Stimulated activated CD8-positive, alpha-beta memory T cell treated with anti-CD3 and anti-CD28 coated beads, Interleukin-4, amount 100 ng/mL, for 1 hour (primary cell): Measurements from ENCODE around the gene HOXA10.

Source experiments
- DNase-seq, 2 donors: peaks; one replicate each; pipeline ENCODE4 v3.0.0-alpha.2; 2020; ENCODE audit warnings: low read depth in 2 of 2, low spot score in 1 of 2

Gene HOXA10

DNA sequence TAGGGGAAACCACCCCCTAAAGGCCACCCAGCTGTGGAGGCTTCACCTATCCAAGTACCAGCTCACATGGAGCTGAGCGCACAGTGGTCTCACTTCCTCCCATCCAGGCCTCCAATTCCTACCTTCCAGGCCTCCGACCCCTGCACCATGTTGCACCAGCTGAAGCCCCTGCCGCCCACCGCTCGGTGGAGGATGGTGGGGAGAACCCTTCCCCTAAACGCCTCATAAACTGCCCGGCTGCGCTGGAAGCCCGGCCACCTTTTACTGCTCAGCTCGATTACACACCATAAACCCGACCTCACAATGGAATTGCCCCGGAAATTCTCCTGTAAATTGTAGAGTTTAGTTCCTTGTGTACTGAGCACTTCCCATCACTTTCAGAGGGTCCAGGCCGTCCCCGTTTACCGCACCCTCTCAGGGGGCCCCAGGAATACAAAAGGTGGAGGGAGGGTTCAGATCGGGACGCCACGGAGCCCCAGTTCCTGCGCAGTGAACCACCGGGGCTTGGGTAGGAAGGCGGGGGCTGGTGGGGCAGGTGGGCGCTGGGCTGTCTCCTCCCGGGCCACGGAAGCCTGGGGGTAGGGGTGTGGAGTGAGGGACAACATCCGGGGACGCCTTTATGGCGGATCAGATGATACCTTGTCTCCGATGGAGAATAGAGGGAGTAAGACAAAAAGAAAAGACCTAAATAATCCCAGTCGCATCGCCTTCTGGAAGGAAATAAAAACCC is 16.3 kb downstream of the HOXA10 start:
- DNase-seq = no peak

DNA sequence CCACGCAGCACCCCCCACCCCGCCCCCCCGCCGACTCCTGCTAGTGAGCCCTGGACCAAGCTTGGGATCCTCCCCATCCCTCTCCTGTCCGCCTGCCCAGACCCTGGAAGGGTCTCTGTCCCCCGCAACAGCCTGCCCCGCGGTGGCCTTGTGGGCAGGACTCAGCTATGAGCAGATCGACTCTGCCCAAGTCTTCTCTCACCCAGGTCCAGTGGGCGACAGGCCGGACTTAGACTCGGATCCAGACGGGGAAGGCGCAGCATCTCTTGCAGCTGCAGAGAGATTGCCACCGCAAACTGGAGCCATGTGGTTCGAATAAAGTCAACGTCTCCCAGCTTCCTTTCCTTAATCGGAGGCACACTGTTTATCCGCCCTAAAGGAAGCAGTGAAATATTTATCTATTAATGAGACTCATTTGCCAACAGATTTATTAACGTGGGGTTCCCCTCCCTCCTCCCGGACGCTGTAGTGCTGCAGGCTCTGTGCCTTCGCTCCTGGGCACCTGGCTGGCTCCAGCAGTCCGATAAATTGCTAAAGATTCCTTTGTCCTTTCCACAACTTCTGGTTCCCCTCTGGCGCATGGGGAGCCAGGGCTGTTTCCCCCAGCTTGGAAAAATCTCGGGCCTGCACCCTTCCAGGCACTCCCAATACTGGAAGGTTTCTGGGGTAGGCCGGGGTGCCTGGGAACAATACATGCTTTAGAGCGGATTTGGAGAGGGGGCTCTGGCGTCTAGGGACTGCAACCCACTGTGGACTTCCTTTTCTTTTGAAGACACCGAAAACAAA is 17.0 kb downstream of the HOXA10 start:
- DNase-seq = no peak

DNA sequence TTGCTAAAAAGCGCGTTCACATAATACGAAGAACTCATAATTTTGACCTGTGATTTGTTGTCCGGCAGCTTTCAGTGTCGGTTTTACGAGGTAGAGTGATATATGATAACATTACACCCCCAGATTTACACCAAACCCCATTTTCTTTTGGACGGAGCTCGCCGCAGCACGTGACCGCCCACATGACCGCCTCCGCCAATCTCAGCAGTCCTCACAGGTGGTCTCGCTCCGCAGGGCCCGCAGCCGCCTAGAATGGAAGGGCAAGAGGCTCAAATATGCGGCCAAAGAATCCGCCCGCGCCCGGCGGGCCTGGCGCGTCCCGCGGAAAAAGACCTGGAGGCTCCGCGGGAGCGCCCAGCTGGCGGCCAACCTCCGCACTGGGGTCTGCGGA is 17.6 kb downstream of the HOXA10 start, which contains the start of gene HOXA7:
HOXA7 (minus strand) TSS at position 168 of the 391 bp plus-strand sequence; CDS start at position 38, 130 bp downstream.
- DNase-seq = no peak

DNA sequence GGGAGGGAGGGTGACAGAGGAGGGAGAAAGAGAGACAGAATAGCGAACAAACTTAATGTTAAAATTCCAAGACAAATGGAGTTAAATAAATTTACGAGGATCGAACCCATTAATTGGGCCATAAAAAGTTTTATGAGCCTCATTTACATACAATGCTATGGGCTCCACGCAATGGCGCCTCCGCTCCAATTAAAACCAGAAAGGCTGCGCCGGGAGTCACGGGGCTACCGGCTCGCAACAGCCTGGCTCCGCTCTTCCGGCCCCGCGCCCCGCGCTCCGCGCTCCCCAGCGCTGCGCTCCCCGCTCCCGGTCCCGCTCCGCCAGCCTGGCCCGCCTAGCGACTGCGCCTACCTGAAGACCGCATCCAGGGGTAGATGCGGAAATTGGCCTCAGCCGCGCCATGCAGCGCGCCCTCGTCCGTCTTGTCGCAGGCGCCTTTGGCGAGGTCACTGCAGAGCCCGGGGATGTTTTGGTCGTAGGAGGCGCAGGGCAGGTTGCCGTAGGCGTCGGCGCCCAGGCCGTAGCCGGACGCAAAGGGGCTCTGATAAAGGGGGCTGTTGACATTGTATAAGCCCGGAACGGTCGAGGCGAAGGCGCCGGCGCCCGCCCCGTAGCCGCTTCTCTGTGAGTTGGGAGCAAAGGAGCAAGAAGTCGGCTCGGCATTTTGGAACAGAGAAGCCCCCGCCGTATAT is 18.2 kb downstream of the HOXA10 start:
- no peak for DNase-seq

DNA sequence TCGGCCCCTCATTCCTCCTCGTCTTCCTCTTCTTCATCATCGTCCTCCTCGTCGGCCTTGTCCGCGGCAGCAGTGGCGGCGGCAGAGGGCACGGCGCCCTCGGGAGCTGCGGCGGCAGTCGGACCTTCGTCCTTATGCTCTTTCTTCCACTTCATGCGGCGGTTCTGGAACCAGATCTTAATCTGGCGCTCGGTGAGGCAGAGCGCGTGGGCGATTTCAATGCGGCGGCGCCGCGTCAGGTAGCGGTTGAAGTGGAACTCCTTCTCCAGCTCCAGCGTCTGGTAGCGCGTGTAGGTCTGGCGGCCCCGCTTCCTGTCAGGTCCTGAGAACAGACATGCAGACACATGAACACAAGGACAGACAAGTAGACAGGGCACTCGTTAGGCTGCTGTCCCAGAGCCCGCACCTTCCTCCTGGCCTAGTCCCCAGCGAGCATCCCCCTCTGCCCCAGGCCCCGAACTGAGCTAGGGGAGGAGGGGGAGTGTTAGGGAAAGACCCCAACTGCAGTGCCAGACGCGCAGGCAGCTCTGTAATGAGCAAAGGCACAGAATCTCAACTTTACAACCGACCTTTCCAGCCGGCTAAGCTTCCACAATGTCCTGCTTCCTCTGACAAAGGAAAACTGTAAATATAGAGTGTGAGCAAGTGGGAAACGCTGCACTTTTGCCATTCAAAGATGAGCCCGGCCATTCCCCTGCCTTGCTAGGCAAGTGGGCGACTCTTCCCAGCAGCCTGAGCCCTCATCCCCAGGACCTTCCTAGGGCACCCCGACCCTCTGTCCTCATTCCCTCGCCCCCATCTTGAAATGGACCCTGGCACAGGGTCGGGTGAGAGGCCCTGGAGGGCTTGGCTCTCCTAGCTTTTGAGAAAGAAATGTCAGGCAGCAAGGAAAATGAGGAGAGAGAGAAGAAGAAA is 19.0 kb downstream of the HOXA10 start:
- DNase-seq = no peak

DNA sequence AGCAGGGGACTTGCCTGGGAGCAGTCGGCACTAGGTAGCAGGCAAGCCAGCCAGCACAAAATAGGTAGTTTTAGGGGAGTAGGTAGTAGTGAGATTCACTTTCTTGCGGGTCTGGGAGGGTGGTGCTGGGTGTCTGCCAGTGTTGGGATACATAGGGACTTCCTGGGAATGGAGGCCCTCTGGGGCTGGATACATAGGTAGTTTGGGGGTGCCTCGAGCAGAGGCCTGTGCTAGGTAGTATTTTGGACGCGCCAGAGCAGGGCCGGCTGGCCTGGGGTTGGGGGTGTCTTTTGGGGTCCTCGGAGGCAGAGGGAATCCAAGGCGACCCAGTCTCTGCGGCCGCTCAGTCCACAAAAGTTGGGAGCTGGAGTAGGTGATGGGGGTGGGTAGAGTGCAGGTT is 19.8 kb downstream of the HOXA10 start:
- no peak for DNase-seq

DNA sequence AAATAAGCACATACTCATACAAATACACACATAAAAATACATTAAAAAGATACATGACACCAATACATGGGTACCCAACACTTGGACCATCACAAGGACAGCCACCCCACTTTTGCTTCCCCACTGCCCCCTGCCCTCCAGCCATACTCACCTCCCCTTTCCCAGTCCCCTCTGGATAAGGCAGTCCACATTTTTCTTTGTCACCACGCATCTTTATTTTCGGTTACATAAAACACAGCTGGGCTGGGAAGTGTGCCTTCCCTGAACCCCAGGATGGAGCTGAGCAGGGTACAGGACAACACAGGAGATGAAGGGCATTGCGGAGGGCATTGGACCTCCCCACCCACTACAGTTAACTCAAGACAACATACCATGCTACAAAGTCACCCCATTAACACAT is 20.6 kb downstream of the HOXA10 start:
- no peak for DNase-seq

DNA sequence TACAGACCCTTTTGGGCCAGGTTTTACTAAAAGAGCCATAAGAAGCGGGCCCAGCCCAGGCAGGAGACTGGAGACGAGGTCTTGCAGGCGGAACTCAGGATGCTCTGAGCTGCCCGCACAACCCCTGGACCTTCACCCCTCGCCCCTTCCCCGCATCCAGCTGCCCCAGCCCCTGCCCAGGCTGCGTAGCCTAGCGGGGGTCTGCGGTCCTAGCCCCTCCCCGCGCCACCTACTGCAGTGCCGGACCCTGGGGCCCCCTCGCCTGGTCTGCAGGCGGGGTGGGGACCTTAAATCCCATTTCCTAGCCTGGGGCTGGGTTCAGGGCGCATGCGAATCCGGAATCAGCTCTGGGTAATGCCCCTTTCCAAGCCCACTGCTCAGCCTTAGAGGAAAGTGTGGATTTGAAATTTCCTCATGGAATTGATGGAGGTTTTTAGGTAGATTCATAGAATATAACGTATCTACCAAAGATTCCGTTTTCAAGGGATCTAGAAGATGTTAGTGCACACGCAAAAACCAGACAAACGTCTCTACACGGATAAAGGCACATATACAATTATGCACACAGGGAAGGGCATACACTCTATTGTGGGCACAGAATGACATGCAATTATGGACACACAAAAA is 21.2 kb downstream of the HOXA10 start:
- no peak for DNase-seq

DNA sequence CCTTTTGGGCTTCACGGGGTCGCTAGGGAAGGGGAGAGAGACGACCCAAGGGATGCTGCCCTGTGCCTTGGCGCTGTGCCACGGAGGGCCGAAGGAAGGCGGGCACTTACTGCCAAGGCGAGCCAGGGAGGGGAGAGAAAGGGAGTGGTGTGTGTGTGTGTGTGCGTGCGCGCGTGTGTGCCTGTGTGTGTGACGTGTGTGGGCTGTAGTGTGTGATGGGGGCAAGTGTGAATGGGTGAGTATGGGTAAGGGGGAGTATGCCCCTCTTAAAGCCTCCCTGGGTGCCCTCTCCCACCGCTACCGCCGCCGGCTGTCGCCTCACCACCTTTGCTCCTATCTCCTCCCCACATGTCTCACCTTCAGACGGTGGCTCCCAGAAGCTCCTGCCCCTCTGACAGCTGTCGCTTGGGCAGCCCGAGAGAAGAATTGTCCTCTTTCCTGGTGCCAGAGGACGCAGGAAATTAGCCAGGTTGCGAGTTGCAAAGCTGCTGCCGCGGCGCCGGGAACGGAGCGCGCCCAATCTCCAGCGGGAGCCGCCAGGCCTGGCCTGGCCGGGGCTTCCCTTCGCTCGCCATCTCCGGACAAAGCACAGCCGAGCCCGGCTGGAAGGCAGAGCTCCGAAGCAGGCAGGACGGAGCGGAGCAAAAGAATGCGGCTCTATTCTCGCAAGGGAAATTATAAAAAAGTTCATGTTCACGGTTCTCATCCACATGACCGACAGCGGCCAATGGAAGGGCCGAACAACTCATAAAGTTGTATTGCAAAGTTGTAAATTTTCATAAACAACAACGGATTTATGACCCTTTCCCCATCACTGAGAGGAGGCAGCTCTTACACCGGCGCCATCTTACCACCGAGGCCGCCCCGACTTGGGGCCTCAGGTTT is 21.9 kb downstream of the HOXA10 start, which contains the start of gene HOXA3:
HOXA3 (minus strand) TSS at position 653 of the 885 bp plus-strand sequence. CDS start 41,943 bp downstream, outside the sequence.
- DNase-seq = no peak

DNA sequence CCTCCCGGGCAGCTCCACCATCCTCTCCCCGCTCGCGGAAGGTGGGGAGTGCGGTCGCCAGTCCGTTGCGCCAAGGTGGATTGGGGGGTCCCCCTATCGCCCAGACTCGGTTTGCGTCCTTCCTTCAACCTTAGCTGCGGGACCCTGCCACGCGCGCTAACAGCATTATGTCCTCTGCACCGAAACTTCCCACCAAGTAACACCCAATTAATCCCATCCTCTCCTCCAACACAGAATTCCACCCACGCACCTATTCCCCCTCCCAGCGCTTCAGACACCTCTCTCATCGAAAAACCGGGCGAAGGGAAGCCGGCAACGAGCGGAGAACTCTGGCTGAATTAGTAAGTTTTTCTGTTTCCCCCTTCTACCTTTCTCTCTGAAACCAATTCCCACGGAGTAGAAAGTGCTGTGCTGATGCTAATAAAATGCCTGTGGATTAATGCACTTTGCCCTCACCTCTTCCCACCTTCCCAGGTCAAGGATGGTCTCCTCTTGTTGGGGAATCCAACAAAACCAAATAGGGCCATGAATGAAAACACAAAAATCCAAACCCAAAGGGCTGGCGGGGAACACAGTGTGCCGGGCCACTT is 22.7 kb downstream of the HOXA10 start:
- DNase-seq = no peak

DNA sequence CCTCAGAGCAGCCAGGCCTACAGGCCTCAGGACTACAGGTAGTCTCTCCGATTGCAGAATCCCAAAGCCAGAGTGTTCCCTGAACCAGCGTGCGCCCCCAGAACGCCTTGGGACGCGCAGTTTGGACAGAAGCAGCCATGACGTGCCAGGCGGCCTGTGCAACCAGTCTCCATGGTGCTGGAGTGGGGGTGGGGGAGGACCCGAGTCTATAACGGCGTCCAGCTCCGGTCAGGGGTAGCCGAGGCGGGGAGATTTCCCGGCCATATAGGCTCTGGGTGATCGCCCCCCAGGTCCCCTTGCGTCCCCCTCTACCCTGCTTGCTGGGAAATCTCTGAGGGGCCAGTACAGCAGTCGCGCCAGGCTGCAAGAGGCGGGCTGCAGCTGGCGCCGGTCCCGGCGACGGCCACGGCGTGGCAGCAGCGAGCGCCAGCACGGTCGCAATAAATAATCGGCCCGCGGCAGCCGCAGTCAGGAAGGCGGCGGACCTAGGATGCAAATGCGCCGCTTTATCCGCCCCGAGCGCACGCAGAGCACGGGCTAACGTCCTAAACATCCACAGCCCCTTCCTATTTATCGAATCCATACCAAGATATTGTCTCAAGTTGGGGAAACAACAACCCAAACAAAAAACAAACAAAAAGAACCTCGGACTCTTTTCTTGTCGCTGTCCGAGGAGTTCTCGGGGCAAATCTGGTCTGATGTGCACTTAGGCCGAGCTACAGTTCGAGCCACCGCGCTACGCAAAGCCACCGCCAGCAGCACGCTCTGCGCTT is 23.4 kb downstream of the HOXA10 start:
- peak in 1 of 2 donors; percentile 39 for DNase-seq

DNA sequence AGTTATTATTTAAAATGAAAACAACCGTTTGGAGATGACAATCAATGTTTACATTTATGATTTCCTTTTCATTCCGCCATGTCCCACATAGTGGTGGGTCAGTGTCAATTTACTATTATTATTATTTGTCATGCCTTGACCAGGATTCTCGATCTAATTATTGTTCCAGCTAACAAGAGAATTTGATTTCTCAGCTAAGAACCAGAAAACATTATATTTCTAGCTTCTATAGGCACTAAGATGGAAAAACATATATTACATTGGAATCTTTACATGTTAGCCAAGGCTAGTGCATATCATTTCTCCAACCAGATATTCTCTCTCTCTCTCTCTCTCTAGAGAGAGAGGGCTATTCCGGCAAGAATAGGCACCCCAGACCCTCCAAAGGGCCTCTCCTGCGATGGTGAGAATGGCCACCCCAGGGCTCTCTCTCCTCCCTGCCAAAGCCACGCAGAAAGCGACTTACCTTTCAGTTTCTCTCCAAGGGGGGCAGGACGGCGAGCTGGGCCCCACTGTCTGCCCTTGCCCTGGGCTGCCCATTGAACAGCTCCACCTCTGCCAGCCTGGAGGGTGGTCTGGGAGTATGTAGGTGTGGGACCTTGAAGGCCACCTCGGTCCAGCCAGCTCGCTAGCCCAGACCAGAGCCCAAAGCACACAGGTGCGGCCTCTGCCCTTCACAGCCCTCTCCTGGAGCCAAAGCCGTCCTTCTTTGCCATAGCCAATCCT is 24.1 kb downstream of the HOXA10 start:
- DNase-seq = no peak

DNA sequence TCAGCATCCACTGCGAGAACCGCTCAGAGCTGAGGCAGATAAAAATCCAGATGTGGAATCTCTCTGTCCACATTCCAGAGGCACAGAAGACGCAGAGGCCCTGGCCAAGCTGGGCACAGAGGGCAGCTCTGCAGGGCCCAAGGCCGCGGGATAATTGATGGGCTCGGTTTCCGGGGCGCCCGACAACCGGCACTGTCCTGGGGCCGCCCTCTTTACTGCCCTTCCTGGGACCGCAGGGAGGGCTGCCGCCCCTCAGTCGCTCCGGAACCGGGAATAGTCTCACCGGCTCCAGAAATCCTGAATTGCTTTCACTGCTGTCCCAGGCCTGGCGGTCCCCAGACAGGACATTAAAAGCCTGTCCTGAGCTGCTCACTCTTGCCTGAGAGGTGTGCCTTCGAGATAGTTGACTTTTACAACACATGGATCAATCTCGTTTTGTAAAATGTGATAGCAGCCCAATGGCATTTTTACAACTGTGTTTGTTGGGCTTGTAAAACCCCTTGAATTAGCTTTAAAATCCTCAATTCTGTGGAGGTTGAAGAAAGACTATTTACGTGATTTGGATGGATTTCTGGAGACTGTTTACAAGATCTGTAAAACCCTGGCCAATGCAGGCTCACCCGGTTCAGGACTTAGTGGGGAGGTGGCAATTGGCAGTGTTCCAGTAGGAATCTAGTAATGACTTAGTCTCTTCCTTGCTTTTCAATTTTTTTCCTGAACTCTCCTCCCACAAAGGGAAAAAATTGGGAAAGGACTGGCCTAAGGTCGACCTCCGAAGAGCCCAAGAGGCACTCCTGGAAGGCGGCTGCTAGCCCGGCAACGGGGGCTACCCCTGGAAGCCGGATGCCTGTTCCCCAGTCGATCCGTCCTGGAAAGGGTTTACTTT is 25.1 kb downstream of the HOXA10 start:
- no peak for DNase-seq

DNA sequence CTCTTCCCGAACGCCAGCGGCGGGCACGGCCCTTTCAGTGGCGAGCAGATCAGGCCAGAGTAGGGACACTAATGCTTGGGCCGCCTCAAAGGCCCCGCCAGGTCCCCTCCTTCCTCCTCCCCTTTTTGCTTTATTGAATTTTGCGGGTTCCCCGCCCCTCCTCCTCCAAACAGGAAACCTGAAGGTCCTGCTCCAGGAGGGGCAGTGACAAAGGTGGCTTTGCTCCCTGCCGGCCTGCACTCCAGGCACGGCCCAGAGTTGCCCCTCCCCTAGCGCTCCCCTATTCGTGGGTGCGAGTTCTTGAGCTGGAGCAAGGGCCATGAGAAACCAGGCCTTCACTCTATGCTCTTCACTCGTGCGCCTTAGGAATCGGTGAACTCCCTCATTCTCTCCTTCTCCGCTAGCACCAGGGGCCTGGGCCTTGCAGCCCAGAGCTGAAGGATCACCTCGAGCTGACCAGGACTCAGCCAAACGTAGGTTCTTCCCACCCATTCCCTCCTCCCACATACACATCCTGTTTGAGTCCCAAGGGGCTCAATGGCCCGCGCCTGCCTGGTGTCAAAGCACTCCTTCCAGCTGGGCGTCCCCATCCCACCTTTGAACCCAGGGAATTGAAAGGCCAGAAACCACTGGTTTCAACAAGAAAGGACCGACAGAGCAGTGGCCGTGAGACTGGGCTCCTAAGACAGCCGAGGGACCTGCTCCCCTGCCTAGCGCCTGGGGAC is 25.9 kb downstream of the HOXA10 start:
- DNase-seq = no peak

DNA sequence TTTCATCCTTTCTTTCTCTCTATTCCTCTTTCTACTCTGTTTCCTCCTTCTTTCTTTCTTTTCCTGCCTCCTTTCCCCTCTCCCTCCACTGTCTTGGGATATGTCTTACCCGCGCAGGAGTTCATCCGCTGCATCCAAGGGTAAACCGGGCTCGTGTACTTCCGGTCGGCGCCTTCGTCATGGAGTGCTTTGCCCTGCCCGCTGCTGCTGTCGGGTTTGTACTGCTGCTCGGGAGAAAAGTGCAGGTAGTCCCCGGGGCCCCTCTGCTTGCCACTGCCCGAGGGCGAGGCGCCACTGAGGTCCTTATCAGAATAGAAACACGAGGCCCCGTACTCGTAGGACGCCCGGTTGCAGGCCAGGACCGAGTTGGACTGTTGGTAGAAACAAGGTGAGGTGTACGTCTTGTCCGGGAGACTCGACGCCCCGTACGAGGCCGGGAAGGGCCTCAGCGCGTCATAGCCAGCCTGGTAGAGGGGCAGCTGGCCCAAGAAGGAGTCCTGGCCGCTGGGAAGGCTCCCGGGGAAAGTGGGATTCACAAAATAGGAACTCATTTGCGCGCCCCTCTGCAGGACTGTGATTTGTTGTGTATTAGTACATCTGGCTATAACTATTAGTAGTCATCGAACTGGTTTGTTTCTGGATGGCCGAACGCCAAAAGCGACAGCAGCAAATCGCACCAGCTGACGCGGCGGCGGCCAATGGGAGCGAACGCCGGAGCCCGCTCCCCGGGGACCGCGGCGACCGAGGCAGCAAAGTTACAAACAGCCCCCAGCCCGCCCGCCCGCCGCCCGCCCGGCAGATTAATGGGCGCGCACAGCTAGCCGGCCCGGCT is 26.7 kb downstream of the HOXA10 start, which contains the start of gene HOXA6:
HOXA6 (minus strand) TSS at position 576 of the 832 bp plus-strand sequence; CDS start at position 551, 25 bp downstream.
- no peak for DNase-seq
